HG03378 (cell line): ENCODE measurements around the gene PSME3.
"Not testable (repeated sequence)": the region's sequence is repeated elsewhere in the genome, so short reads cannot be mapped to it uniquely, and the experiment has no call there.

Source experiments
- ATAC-seq: cut with Tn5 transposase; IDR thresholded peaks from one replicate; pipeline ENCODE4 v1.9.1; 2021; ENCODE audit warnings: mild to moderate bottlenecking, moderate library complexity; ENCODE audit not compliant: unreplicated experiment

Gene PSME3

GRCh38 chr17:42849031-42849430 lies 15.8 kb downstream of the PSME3 start:
- no peak for ATAC-seq

DNA sequence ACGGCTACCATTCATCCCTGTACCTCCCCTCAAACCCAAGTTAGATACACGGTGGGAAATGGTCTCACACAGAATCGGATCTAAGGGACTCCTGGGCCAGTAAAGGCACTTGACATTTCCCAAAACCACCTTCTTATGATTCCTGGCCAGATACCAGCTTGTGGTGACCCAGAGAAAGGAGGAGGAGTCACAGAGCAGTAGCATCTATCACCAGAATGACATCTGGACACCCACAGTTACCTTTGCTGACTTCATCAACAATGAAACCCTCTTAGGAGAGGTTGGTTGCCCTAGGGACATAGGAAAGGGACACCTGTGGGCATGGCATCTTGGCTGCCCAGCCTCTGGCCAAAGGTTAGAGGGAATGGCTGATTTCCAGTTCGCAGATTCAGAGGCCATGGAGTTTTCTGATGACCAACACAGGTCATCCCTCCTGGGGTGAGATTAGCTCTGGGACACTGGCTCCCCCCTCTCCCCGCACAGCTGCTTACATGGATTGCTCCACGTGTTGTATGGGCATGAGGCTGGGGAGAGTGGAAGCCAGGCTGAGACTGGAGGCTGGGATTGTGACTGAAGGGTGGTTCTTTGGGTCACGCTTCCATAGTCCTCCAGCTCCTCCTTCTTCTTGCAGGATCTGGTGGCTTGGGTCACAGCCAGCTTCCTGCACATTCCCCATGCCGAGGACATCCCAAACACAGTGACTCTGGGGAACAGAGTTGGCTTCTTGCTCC lies 16.4 kb downstream of the PSME3 start:
- ATAC-seq, result no peak

DNA sequence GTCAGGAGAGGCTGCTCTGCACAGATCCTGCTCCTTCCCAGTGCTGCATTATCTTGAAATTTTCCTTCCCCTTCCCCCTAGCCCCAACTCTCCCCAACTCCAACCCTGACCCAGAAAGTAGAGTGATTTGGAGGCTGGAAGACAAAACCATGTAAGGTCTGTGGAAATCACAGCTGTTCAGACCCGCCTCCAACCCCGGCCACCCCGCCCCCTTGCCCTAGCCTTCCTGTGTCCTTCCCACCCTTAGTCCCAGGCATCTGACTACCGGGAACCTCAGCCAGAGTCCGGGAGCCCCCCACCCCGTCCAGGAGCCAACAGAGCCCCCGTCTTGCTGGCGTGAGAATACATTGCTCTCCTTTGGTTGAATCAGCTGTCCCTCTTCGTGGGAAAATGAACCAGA lies 17.8 kb downstream of the PSME3 start, which contains the start of gene AOC3:
TSS of gene AOC3 (plus strand) at position 246 of the 400 bp plus-strand sequence. CDS start at position 391, 145 bp downstream.
- ATAC-seq, result no peak

GRCh38 chr17:42851371-42852240 lies 18.4 kb downstream of the PSME3 start:
- not testable (repeated sequence) for ATAC-seq

- no peak for ATAC-seq
Observed at GRCh38 chr17:42852351-42852750, 19.2 kb downstream of the PSME3 start.

- no peak for ATAC-seq
Observed at GRCh38 chr17:42853004-42853403, 19.8 kb downstream of the PSME3 start.

DNA sequence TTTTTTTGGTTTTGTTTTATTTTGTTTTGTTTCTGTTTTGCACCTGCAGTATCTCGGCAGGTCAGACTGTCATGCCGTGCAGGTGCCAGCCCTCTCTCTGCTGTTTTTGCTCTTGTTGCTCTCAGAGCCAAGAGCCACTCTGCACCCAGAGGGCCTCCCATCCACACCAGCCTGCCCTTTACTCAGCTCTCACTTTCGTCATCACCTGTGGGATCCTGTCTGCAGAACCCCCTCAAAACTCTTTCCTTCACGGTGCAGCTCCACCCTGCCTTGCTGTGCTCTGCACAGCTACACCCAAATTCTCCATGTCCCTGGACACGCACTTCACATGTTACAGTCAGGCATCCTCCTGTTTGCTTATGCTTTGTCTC lies 20.4 kb downstream of the PSME3 start:
- no peak for ATAC-seq

- no peak for ATAC-seq
Observed at GRCh38 chr17:42853968-42854790, 21.0 kb downstream of the PSME3 start.

- no peak for ATAC-seq
Observed at GRCh38 chr17:42855048-42855596, 21.9 kb downstream of the PSME3 start.

DNA sequence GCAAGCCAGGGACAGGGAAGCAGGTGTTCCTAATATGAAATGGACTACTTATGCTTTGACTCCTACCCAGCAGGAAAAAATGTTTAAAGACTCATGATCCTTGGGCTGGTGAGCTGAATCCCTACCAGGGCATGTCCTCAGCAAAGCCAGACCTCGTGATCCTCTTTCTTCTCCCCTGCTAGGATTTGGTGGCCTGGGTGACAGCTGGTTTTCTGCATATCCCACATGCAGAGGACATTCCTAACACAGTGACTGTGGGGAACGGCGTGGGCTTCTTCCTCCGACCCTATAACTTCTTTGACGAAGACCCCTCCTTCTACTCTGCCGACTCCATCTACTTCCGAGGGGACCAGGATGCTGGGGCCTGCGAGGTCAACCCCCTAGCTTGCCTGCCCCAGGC lies 22.9 kb downstream of the PSME3 start:
- ATAC-seq, result not testable (repeated sequence)

GRCh38 chr17:42856516-42856915 lies 23.3 kb downstream of the PSME3 start:
- not testable (repeated sequence) for ATAC-seq

DNA sequence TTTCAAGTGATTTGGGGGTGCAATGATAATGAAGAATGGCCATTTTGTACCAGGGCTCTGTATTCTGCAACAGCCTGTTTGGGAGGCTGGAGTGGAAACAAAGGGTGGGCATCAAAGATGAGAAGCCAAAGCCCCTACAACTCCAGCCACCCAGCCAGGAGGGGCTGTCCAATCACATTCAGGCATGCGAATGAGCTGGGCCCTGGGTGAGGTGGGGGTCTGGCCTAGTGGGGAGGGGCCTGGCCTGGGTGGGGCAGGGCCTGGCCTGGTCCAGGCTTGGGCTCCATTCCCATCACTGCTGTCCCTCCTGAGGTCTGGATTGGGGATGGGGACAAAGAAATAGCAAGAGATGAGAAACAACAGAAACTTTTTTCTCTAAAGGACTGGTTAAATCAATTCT lies 24.2 kb downstream of the PSME3 start:
- no peak for ATAC-seq

- ATAC-seq, result no peak
Observed at GRCh38 chr17:42865638-42866094, 32.5 kb downstream of the PSME3 start.

DNA sequence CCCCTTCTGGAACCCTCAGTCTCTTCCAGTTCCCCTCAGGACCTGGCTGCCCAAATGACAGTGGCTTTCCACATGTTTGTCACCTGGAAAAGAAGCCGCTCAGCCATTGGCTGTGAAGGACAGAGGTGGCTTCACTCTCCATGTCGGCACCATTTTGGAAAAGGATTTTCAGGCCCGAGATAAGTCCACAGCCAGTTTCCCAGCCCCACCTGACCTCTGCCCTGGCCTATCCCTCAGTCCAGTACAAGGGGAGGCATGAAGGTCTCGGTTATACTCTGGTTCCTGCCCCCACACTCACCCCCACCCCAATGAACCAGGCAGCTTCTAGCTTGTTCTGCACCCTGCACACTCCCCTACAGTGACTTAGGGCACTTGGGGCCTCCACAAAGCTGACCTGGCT lies 33.0 kb downstream of the PSME3 start:
- ATAC-seq, result no peak

DNA sequence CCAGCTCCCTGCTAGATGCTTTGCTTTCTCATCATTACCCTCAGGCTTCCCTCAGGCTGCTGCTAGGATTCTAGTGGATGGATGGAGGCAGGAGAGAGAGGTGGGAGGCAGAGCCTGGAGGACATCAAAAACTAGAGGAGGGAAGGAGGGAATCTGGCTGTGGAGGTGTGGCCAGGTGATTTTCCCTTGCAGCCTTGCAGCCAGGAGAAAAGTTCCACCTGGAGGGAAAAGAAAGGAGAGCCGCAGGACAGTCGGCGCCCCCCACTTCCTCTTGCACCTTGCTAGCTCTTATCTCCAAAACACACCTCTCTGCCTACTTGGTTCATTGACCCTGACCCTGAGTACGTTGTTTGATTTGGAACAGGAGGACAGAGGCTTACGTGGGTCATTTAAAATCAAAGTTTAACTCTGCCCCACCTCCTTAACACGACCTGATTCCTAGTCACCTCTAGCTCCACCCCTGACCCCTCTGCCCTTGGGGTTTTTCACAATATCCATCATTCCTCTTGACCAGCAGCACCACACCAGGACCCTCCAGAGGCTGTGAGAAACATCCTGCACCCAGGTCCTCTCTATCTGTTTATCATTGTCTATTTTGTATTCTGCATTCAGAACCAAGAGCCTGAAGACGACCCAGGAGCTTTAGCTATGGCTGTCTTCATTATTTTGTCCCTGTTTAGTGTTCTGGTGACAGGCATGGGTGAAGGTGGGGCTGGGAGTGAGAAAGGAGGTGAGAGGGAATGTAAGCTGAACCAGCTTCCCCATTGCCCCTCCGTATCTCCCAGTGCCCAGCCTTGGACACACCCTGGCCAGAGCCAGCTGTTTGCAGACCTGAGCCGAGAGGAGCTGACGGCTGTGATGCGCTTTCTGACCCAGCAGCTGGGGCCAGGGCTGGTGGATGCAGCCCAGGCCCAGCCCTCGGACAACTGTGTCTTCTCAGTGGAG lies 33.7 kb downstream of the PSME3 start:
- no peak for ATAC-seq

- ATAC-seq, result not testable (repeated sequence)
Observed at GRCh38 chr17:42867694-42868261, 34.6 kb downstream of the PSME3 start.

- no peak for ATAC-seq
Observed at GRCh38 chr17:42868338-42868737, 35.1 kb downstream of the PSME3 start.

DNA sequence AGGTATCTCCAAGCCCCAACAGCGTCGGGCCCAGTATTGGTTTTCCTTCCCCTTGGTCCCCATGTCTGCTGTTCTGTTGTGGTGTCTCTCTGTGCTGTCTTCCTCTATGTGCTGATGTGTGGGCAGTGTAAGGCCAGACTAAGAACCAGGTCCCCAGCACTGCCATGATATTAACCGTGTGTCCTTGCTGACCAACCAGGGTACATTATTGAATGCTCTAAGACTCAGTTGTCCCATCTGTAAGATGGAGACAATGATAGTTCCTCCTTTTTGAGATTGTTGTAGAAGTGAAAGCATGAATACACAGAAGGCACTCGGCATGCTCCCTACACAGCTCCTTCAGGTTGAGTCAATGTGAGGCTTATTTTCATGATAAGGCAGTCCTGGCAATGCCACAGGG lies 38.5 kb downstream of the PSME3 start:
- ATAC-seq, result no peak

DNA sequence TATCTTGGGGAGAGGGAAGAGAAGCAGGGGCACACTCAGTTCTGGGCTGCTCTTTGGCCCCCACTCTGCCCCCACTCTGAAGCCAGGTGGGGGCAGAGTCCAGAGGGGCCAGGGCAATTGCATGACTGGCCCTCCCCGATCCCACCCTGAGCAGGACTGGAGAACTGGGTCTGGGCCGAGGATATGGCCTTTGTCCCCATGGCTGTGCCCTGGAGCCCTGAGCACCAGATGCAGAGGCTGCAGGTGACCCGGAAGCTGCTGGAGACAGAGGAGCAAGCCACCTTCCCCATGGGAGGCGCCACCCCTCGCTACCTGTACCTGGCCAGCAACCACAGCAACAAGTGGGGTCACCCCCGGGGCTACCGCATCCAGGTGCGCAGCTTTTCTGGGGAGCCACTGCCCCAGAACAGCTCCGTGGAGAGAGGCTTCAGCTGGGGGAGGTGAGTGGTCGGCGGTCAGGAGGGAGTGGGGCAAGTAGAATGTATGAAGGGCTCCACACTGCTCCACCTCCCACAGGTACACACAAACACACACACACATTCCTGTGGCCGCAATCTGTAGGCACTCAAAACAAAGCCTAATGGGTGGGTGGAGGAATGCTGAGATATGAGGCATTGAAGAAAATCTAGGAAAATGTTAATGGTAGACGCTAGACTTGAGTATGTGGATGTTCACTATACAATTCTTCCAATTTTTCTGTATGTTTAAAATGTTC lies 39.2 kb downstream of the PSME3 start:
- no peak for ATAC-seq
